Measurements from ENCODE around the gene MRPL28. TPM values are rescaled to one million over a fixed set of nuclear protein-coding genes. Genes with fewer than 3 reads are reported as not detected.
"Not testable (repeated sequence)": the region's sequence is repeated elsewhere in the genome, so short reads cannot be mapped to it uniquely, and the experiment has no call there.

MRPL28 gene
- total RNA-seq, 1 donor from 2014 or later, result 77.0 TPM

DNA sequence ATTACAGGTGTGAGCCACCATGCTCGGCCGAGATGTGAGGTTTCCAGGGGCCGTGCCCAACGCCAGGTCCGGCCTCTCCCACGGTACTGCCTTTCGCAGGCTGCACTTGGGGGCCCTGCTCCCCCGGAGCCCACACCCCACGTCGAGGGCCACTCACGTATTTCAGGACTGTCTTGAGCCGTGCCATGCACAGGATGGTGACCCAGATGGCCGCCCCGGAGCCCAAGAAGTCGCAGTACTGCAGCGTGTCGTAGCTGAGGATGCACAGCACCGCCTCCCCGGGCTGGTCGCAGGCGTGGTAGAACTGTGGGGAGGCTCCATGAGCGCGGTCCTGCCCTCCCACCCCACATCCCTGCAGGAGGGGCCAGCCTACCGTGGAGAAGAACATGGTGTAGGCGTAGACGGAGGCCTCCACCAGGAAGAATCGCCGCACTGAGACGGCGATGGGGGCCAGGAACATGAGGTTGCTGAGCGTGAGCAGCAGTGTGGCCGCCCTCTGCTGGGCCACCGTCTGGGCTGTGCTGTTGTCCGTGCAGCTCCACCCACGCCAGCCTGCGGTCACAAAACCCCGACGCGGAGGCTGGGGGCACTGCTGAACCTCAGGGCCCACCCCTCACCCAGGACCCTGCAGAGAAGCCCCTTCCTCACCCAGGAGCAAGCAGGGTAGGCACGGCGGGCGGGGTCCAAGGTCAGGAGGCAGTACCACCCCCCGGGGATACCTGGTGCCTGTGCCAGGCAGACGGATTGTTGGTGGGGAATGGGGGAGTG is 3.7 kb upstream of the MRPL28 start:
- DNase-seq (ENCODE audit: low read depth in 2 of 2), result no peak

DNA sequence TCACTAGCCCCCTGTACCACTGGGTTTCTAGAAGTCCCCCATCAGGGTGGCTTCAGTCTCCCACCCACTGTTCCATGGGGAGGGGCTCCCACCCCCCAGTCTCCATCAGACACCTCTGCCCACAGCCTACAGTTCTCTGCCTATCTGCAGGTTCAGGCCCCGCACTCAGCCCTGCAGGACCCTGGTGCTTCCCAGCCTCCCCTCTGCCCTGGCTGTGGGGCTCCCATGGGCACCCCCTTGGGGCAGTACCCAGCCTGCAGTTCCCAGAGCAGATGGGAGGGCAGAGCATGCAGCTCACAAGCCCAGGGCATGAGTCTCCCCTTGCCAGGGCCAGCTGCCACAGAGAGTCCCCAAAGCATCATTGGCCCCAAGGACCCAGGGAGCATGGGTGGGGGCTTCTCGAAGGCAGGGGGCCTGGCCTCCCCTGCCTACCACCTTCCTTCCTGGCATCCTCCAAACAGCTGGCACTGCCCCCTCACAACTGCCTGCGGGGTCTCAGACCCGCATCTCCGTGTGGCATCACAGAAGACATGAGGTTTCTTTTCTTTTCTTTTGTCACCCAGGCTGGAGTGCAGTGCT is 2.8 kb upstream of the MRPL28 start:
- DNase-seq (ENCODE audit: low read depth in 2 of 2), result no peak

- DNase-seq (ENCODE audit: low read depth in 2 of 2), result no peak
These were observed 2.1 kb upstream of the MRPL28 start for GRCh38 chr16:372302-372983.

DNA sequence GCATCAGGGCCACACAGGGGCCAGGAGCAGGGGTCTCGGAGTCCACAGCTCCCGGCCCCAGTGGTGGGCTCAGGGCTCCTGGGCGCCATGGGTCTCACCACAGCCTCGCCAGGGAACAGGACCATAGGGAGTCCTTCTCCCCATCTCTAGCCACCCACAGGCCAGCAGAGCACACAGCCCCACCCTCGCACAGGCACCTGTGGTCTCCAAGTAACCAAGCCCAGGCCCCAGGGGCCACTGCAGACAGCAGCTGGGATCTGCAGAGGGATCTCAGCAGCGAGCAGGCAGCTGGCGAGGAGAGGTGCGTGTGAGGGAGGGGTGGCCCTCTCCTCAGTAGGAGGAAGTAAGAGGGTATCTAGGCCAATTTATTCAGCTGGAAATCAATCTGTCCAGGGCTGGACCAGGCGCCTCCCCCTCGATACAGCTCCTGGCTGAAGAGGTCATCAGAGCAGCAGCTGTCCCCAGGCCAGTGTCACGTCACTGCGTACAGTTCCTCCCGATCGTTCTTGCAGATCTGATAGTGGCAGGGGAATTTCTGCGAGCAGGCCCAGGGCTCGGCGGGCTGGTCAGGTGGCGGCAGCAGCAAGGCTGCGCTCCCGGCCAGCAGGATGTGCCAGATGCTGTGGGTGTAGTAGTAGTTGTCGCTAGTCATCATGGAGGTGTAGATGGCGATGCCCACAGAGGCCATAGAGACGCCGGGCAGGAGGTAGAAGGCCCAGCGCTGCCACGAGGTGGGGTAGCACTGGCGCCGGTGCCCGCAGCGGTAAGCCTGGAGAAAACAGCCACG is 1.4 kb upstream of the MRPL28 start:
- DNase-seq (ENCODE audit: low read depth in 2 of 2), result no peak

DNA sequence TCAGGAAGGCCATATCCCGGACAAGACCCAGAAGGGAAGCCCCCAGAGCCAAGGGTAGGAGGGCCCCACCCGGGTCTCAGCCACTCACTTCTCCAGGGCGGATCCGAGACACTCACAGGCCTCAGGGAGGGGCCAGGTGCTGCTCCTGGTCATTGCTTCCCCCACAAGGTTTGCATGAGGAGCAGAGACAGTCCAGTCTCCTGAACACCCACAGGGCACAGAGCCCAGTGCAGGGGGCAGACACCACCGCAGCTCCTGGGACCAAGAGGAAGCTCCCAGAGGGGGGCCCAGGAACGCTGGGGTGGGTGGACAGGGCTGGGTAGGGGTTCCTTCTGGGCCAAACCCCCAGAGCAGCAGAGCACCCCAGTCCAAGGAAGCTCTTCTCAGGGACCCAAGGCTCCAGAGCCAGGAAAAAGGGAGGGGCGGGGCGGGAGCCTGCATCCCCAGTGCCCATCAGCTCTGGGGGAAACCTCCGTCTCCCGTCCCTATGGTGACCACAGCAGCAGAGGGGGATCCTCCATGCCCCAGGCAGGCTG is 709 bp upstream of the MRPL28 start:
- no peak for DNase-seq (ENCODE audit: low read depth in 2 of 2)

GRCh38 chr16:369866-370436 is 387 bp downstream of the MRPL28 start:
- DNase-seq (ENCODE audit: low read depth in 2 of 2), result no peak

GRCh38 chr16:369275-369865 is 968 bp downstream of the MRPL28 start:
- DNase-seq (ENCODE audit: low read depth in 2 of 2), result no peak

GRCh38 chr16:368388-369158 is 1.8 kb downstream of the MRPL28 start:
- DNase-seq (ENCODE audit: low read depth in 2 of 2), result no peak

- no peak for DNase-seq (ENCODE audit: low read depth in 2 of 2)
These were observed 2.9 kb downstream of the MRPL28 start for GRCh38 chr16:367333-367903.

- DNase-seq (ENCODE audit: low read depth in 2 of 2), result no peak
These were observed 3.9 kb downstream of the MRPL28 start for GRCh38 chr16:366476-366875.

DNA sequence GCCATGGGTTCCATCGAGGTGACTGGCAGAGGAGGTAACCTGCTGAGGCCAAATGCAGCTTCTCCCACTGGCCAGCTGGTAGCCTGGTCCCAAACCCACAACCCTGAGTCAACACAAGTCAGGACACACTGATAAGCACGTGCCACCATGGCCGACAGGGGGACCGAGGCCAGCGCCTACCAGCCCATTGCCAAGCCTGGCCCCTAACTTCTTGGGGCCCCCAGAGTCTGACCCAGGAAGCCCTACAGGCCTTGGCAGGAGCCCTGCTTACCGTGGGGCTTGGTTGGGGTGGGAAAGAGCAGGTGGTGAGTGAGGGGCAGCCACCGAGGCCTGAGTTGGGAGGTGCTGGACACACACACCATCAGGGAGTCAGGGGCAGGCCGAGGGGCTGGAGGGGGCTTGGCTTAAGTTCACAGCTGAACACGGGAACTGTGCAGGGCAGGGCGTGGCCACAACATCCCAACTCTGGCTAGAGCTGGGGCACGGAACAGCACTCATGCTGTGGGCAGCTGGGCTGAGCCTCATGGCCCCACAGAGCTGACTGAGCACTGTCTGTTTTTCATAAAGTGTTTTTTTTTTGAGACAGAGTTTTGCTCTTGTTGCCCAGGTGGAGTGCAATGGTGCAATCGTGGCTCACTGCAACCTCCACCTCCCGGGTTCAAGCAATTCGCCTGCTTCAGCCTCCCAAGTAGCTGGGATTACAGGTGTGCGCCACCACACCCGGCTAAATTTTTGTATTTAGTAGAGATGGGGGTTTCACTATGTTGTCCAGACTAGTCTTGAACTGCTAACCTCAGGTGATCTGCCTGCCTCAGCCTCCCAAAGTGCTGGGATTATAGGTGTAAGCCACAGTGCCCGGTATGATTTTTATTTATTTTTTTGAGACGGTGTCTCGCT is 5.5 kb downstream of the MRPL28 start:
- DNase-seq (ENCODE audit: low read depth in 2 of 2), result no peak

GRCh38 chr16:363766-364490 is 6.4 kb downstream of the MRPL28 start:
- DNase-seq (ENCODE audit: low read depth in 2 of 2), result no peak

DNA sequence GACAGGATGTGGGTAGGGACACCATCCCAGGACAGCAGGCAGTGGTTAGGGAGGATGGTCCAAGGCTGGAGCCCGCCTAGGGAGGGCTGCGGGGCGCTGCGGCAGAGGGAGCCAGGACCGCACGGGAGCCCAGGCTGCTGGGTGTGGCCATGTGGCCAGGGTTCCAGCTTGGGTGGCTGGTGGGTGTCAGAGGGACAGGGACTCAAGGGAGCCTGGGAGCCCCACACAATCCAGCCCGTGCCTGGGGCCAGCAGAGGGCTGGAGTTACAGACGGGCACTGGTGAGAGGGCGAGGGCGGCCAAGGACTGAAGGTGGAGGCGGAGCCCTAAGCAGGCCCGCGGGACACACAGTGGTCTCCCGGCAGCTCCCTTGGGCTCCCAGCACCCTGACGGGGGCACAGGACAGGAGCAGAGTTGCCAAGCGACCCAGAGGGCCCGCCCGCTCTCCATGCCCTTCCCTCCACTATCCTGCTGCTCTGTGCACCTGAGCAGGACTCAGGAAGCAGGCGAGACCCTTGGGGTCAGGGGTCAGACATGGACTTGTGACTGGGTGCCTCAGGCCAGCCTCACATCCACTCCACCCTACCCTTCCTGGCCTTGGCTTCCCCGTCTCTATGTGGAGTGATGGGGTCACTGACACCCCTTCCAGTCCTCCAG is 7.1 kb downstream of the MRPL28 start:
- no peak for DNase-seq (ENCODE audit: low read depth in 2 of 2)

DNA sequence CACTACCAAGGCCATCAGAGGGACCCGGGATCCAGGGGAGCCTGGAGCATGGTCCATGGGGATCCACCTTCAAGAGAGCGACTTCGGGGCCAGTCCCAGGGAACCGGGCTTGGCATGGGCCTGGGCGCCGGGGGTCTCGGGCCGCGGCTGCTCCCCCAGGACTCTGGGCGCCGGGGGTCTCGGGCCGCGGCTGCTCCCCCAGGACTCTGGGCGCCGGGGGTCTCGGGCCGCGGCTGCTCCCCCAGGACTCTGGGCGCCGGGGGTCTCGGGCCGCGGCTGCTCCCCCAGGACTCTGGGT is 7.7 kb downstream of the MRPL28 start:
- DNase-seq (ENCODE audit: low read depth in 2 of 2), result not testable (repeated sequence)

DNA sequence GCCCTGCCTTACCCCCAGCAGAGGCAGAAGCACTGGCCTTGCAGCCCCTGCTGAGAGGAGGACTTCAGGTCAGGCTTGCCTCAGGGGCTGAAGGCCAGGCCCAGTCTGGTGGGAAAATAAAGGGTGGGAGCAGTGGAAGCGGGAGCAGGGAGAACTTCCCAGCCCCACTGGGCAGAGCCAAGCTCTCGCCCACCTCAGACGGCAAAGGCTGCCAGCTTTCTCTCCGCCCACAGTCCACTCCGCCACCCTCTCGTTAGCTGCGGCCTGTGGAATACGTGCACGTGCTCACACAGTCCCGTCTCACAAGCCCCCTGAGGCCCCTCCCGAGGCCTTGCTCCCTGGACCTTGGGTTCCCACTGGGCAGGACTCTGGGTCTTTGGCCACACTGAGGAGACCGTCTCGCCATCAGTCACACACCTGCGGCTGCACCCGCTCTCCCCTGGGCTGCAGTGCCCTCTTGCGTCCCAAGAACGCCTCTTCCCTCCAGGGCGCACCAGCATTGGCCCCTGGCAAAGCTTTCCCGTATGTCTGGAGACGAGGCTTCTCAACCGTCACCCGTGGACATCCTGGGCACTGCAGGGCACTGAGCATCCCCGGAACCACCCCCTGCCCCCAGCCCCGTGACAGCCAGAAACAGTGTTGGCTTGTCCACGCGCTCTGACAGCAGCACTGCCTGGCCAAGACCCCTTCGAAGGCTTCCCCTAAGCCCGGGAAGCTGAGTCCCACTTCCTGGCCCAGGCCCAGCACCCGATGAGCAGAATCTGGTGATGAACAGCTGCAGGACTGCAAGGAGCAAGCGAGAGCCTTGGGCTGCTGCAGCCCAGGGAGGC is 8.3 kb downstream of the MRPL28 start:
- peak; percentile 55 to 79 for DNase-seq (ENCODE audit: low read depth in 2 of 2)

- no peak for DNase-seq (ENCODE audit: low read depth in 2 of 2)
These were observed 8.9 kb downstream of the MRPL28 start for GRCh38 chr16:361341-361871.
